Neutrophil (primary cell): Measurements from ENCODE around the gene TACSTD2.

ENCODE experiments used
- H3K27ac ChIP-seq: fragments of 200-600 bp; sonication (generic); 2 replicates; pipeline ENCODE4 v1.5.1; 2016; ENCODE audit warnings: mild to moderate bottlenecking, moderate library complexity
- H3K27me3 ChIP-seq: fragments of 200-600 bp; sonication (generic); 2 replicates; pipeline ENCODE4 v1.6.0; 2016; ENCODE audit warnings: mild to moderate bottlenecking
- H3K36me3 ChIP-seq: fragments of 200-600 bp; sonication (generic); 2 replicates; pipeline ENCODE4 v1.5.1; 2017
- H3K4me1 ChIP-seq, 2 experiments: fragments of 200-600 bp in 1 of 2; sonication (generic) in 1 of 2; 1 replicate in 1 of 2; 2 replicates in 1 of 2; pipeline versions ENCODE4 v1.5.1 to v1.6.1; 2013 to 2016; ENCODE audit warnings: low read depth in 1 of 2, low read length in 1 of 2, mild to moderate bottlenecking in 1 of 2, moderate library complexity in 1 of 2; ENCODE audit not compliant: control insufficient read depth in 1 of 2, insufficient read depth in 1 of 2
- H3K4me3 ChIP-seq, 2 experiments: fragments of 200-600 bp in 1 of 2; sonication (generic) in 1 of 2; 1 replicate in 1 of 2; 2 replicates in 1 of 2; pipeline ENCODE4 v1.5.1; 2013 to 2016; ENCODE audit warnings: low read depth in 1 of 2, low read length in 1 of 2, mild to moderate bottlenecking in 1 of 2, moderate library complexity in 1 of 2
- H3K9me3 ChIP-seq: fragments of 200-600 bp; sonication (generic); 2 replicates; pipeline ENCODE4 v1.5.1; 2016
- CTCF ChIP-seq: fragments of 200-600 bp; sonication (generic); IDR thresholded peaks from 2 replicates; pipeline ENCODE4 v1.5.1; 2016; ENCODE audit warnings: antibody characterized with exemption

TACSTD2 gene

GRCh38 chr1:58575551-58576324, 1.3 kb downstream of the TACSTD2 start:
- H3K4me1 ChIP-seq, result peaks cover 69 to 77% of the 10 kb centered on the region in 2 experiments
- H3K27me3 ChIP-seq, result no peaks in the 10 kb centered on the region
- no peaks in the 10 kb centered on the region for H3K36me3 ChIP-seq
- peak overlapping the region; percentile 79 for H3K27ac ChIP-seq
- peak overlapping the region; percentile 65 to 92 for H3K4me3 ChIP-seq
- TF ChIP-seq CTCF, result no peak
- H3K9me3 ChIP-seq, result no peaks in the 10 kb centered on the region

GRCh38 chr1:58574816-58575215, 2.2 kb downstream of the TACSTD2 start:
- H3K27ac ChIP-seq, result peak overlapping the region; percentile 79
- peaks cover 73 to 75% of the 10 kb centered on the region in 2 experiments for H3K4me1 ChIP-seq
- no peak for TF ChIP-seq CTCF
- no peaks in the 10 kb centered on the region for H3K27me3 ChIP-seq
- H3K4me3 ChIP-seq, result peak overlapping the region in 1 of 2 experiments; percentile 92
- no peaks in the 10 kb centered on the region for H3K9me3 ChIP-seq
- H3K36me3 ChIP-seq, result no peaks in the 10 kb centered on the region

GRCh38 chr1:58573705-58574591, 3.1 kb downstream of the TACSTD2 start:
- no peak for TF ChIP-seq CTCF
- Histone ChIP-seq H3K4me3 (peak overlapping the region in 1 of 2 experiments; percentile 11), H3K36me3 (no peaks in the 10 kb centered on the region), H3K27ac (peak overlapping the region; percentile 79), H3K9me3 (no peaks in the 10 kb centered on the region), H3K27me3 (no peaks in the 10 kb centered on the region), H3K4me1 (peaks cover 73% of the 10 kb centered on the region in 2 experiments)

GRCh38 chr1:58573138-58573537, 3.9 kb downstream of the TACSTD2 start:
- Histone ChIP-seq H3K9me3 (no peaks in the 10 kb centered on the region), H3K4me3 (no peak overlapping the region), H3K27ac (peak overlapping the region; percentile 79), H3K4me1 (peaks cover 69% of the 10 kb centered on the region in 2 experiments), H3K36me3 (no peaks in the 10 kb centered on the region), H3K27me3 (no peaks in the 10 kb centered on the region)
- no peak for TF ChIP-seq CTCF

- Histone ChIP-seq H3K4me3 (no peak overlapping the region), H3K27me3 (no peaks in the 10 kb centered on the region), H3K4me1 (peaks cover 65% of the 10 kb centered on the region in 2 experiments), H3K27ac (peak overlapping the region; percentile 79), H3K36me3 (no peaks in the 10 kb centered on the region), H3K9me3 (no peaks in the 10 kb centered on the region)
- TF ChIP-seq CTCF, result no peak
Observed at GRCh38 chr1:58572690-58573089, 4.4 kb downstream of the TACSTD2 start.
